B cell (primary cell): ENCODE results near the gene FAF1. TPM values are rescaled to one million over a fixed set of nuclear protein-coding genes. Genes with fewer than 3 reads are reported as not detected.

Experiments
- ATAC-seq: fragments of 200-7000 bp; cut with Tn5 transposase; one replicate; pipeline ENCODE4 v1.10.0; 2021; ENCODE audit warnings: low read depth, mild to moderate bottlenecking, moderate number of reproducible peaks, moderate library complexity
- CTCF ChIA-PET: fragments of 350-600 bp; sonication (Branson Sonifier 250); formaldehyde crosslinking; loops from one replicate; lab custom pipeline; 2021; ENCODE audit warnings: antibody characterized with exemption, inconsistent platforms; lab: Charles Lee
- POLR2A ChIA-PET: fragments of 350-600 bp; sonication (Branson Sonifier 250); formaldehyde crosslinking; loops from one replicate; lab custom pipeline; 2021; ENCODE audit warnings: antibody characterized with exemption; lab: Charles Lee
- DNase-seq: peaks from one replicate; pipeline ENCODE4 v3.0.0; 2013
- H2AFZ ChIP-seq: 2 replicates; pipeline ENCODE4 v1.6.1; 2012; ENCODE audit warnings: mild to moderate bottlenecking, low read depth, low read length; ENCODE audit not compliant: insufficient read depth, poor library complexity, severe bottlenecking
- H3K27ac ChIP-seq, 2 donors: 1 replicate in 1 of 2; 2 replicates in 1 of 2; pipeline ENCODE4 v1.5.1; 2012 to 2013; ENCODE audit warnings: low read length in 2 of 2, mild to moderate bottlenecking in 2 of 2, moderate library complexity in 1 of 2
- H3K27me3 ChIP-seq, 4 experiments: fragments of 200-600 bp in 1 of 4; sonication (generic) in 1 of 4; replicated peaks in 1 of 4; 1 replicate in 2 of 4; 2 replicates in 2 of 4; pipeline versions ENCODE4 v1.6.1 to v1.7.0; 2013 to 2016; ENCODE audit warnings: low read length in 3 of 4, mild to moderate bottlenecking in 2 of 4, mixed read lengths in 1 of 4, moderate library complexity in 1 of 4; ENCODE audit not compliant: insufficient read depth in 4 of 4, control insufficient read depth in 3 of 4; ENCODE audit errors: control extremely low read depth in 1 of 4
- H3K36me3 ChIP-seq, 2 experiments: replicated peaks in 1 of 2; 1 replicate in 1 of 2; 2 replicates in 1 of 2; pipeline versions ENCODE4 v1.6.1 to v1.7.1; 2013; ENCODE audit warnings: low read length in 1 of 2; ENCODE audit not compliant: insufficient read depth in 2 of 2, control insufficient read depth in 1 of 2; ENCODE audit errors: control extremely low read depth in 1 of 2, extremely low read depth in 1 of 2
- H3K4me1 ChIP-seq, 2 donors: fragments of 200-600 bp in 1 of 2; sonication (generic) in 1 of 2; 1 replicate in 1 of 2; 2 replicates in 1 of 2; pipeline versions ENCODE4 v1.5.1 to v1.6.1; 2013 to 2017; ENCODE audit warnings: low read length in 2 of 2; ENCODE audit not compliant: control insufficient read depth in 2 of 2, insufficient read depth in 2 of 2
- H3K4me2 ChIP-seq: replicated peaks from 2 replicates; pipeline ENCODE3; 2012; ENCODE audit warnings: mild to moderate bottlenecking, low read depth, low read length; ENCODE audit not compliant: poor library complexity, severe bottlenecking
- H3K4me3 ChIP-seq, 5 experiments: fragments of 200-600 bp in 1 of 5; sonication (generic) in 1 of 5; 1 replicate in 3 of 5; 2 replicates in 2 of 5; pipeline versions ENCODE4 v1.5.1 to v1.7.0; 2011 to 2016; ENCODE audit warnings: low read length in 4 of 5, mild to moderate bottlenecking in 4 of 5, low read depth in 2 of 5, control low read depth in 1 of 5, moderate library complexity in 1 of 5; ENCODE audit not compliant: insufficient read depth in 1 of 5; ENCODE audit errors: control extremely low read depth in 1 of 5, extremely low read depth in 1 of 5
- H3K79me2 ChIP-seq: fragments of 200-600 bp; sonication (generic); one replicate; pipeline ENCODE4 v1.6.0; 2016; ENCODE audit warnings: low read length; ENCODE audit not compliant: control insufficient read depth, insufficient read depth
- H3K9ac ChIP-seq: fragments of 200-600 bp; sonication (generic); 2 replicates; pipeline ENCODE4 v1.6.1; 2017; ENCODE audit warnings: mild to moderate bottlenecking, low read length, moderate library complexity
- H3K9me3 ChIP-seq, 3 donors: one replicate each; pipeline versions ENCODE4 v1.6.1 to v1.7.1; 2013; ENCODE audit warnings: low read length in 2 of 3; ENCODE audit not compliant: control insufficient read depth in 2 of 3, insufficient read depth in 1 of 3; ENCODE audit errors: control extremely low read depth in 1 of 3
- H4K20me1 ChIP-seq: 2 replicates; pipeline ENCODE4 v1.6.0; 2012; ENCODE audit warnings: mild to moderate bottlenecking, low read length; ENCODE audit not compliant: insufficient read depth, control insufficient read depth, poor library complexity, severe bottlenecking
- H3K27ac Mint-ChIP-seq: one replicate; pipeline ENCODE4 v1.8.0; 2021; ENCODE audit warnings: mixed read lengths
- H3K27me3 Mint-ChIP-seq: one replicate; pipeline ENCODE4 v1.8.0; 2021; ENCODE audit warnings: mixed read lengths
- H3K4me1 Mint-ChIP-seq: one replicate; pipeline ENCODE4 v1.8.0; 2021; ENCODE audit warnings: mixed read lengths
- H3K4me3 Mint-ChIP-seq: one replicate; pipeline ENCODE4 v1.8.0; 2021; ENCODE audit warnings: mixed read lengths
- H3K9me3 Mint-ChIP-seq: one replicate; pipeline ENCODE4 v1.8.0; 2022; ENCODE audit warnings: mixed read lengths; ENCODE audit not compliant: insufficient read depth
- EZH2 ChIP-seq: IDR thresholded peaks from 2 replicates; pipeline ENCODE4 v1.6.1; 2012; ENCODE audit warnings: borderline replicate concordance, low read depth, mild to moderate bottlenecking, moderate library complexity, low read length; ENCODE audit not compliant: insufficient read depth, poor library complexity, severe bottlenecking
- WGBS: methylation state at CpG from one replicate; pipeline ENCODE4 v1.1.5; 2013; ENCODE audit warnings: missing lambda C conversion rate; ENCODE audit not compliant: insufficient coverage; 5-methylcytosine and 5-hydroxymethylcytosine counted together
- intact Hi-C: fragments of 100-400 bp; cut with micrococcal nuclease; formaldehyde crosslinking; loops from one replicate; pipeline ENCODE4 v1.10.0; 2022
- polyA plus RNA-seq: library from polyadenylated mRNA; depleted of rRNA; stranded (reverse); fragments of >200 nt; gene quantifications from 2 replicates; pipeline ENCODE4 v1.2.3, GENCODE V29; 2012
- total RNA-seq, 2 donors: library from RNA; stranded (reverse); fragments of 120-200 nt in 1 of 2; gene quantifications; 1 replicate in 1 of 2; 2 replicates in 1 of 2; pipeline versions ENCODE4 v1.2.3 to v1.2.4, GENCODE V29; 2013 to 2022
- TF ChIP-seq, protein P1 (sequence below): fragments of 200-600 bp; IDR thresholded peaks from one replicate; pipeline ENCODE4 v1.8.0; 2022; ENCODE audit warnings: antibody characterized with exemption, mild to moderate bottlenecking

FAF1 gene
- total and polyA plus RNA-seq, 2 donors (not counting 1 experiment from before 2014, with no cell fraction given) = 10.1 to 58.4 TPM

DNA sequence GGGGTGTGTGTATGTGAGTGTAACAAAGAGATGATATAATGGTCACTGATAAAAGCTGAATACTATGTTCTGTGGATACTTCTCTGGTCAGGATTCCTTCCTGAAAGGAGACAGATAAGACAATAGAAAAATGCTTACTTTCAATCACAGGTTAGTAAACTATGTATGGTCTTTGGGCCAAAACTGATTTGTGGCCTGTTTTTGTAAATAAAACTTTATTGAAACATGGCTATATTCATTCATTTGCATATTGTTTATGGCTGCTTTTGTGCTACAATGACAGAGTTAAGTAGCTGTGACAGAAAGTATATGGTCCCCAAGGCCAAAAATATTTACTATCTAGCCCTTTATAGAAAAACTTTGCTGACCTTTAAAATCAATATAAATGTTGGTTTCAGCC is 454.6 kb downstream of the FAF1 start:
- no peak for DNase-seq
- Histone ChIP-seq H3K79me2 (no peaks in the 10 kb centered on the region), H3K9me3 (peaks cover 0 to 3% (median 0%) of the 10 kb centered on the region in 3 donors), H3K4me2 (no peak overlapping the region), H3K4me3 (no peak overlapping the region), H2AFZ (no peak overlapping the region), H4K20me1 (no peaks in the 10 kb centered on the region), H3K4me1 (peaks cover 0 to 7% of the 10 kb centered on the region in 2 donors), H3K27ac (no peak overlapping the region), H3K27me3 (no peaks in the 10 kb centered on the region), H3K36me3 (peaks cover 2 to 9% of the 10 kb centered on the region in 2 experiments), H3K9ac (no peak overlapping the region)
- Mint-ChIP-seq H3K27me3 (no peaks in the 10 kb centered on the region), H3K4me1 (peaks cover 6% of the 10 kb centered on the region), H3K4me3 (no peak overlapping the region), H3K9me3 (peaks cover 6% of the 10 kb centered on the region), H3K27ac (no peak overlapping the region)
- ATAC-seq = no peak
- ChIA-PET POLR2A (no interaction called here), CTCF (no interaction called here)
- intact Hi-C loops = no loop called here
- no peak for TF ChIP-seq EZH2
- TF ChIP-seq, protein P1, sequence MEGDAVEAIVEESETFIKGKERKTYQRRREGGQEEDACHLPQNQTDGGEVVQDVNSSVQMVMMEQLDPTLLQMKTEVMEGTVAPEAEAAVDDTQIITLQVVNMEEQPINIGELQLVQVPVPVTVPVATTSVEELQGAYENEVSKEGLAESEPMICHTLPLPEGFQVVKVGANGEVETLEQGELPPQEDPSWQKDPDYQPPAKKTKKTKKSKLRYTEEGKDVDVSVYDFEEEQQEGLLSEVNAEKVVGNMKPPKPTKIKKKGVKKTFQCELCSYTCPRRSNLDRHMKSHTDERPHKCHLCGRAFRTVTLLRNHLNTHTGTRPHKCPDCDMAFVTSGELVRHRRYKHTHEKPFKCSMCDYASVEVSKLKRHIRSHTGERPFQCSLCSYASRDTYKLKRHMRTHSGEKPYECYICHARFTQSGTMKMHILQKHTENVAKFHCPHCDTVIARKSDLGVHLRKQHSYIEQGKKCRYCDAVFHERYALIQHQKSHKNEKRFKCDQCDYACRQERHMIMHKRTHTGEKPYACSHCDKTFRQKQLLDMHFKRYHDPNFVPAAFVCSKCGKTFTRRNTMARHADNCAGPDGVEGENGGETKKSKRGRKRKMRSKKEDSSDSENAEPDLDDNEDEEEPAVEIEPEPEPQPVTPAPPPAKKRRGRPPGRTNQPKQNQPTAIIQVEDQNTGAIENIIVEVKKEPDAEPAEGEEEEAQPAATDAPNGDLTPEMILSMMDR = no peak

DNA sequence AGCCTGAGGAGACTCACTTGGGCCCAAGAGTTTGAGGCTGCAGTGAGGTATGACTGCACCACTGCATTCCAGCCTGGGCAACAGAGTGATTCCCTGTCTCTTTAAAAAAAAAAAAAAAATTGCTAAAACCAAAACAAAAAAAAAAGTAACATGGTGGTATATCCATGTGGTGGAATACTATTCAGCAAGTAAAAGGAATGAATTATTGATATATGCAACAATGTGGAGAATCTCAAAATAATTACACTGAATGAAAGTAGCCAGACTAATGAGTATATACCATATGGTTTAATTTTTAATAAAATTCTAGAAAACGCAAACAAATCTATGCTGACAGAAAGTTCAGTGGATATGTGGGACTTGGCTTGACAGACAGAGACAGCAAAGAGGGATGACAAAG is 456.6 kb downstream of the FAF1 start:
- CTCF ChIA-PET = no interaction called here
- no peak overlapping the region for H3K4me3 Mint-ChIP-seq
- peaks cover 0 to 7% of the 10 kb centered on the region in 2 donors for H3K4me1 ChIP-seq

More for the DNA sequence above, 456.6 kb downstream of the FAF1 start:
- Mint-ChIP-seq H3K4me1 (peaks cover 6% of the 10 kb centered on the region), H3K27ac (no peak overlapping the region), H3K27me3 (no peaks in the 10 kb centered on the region), H3K9me3 (peaks cover 5% of the 10 kb centered on the region)
- H4K20me1 ChIP-seq = no peaks in the 10 kb centered on the region
- peaks cover 0 to 2% (median 2%) of the 10 kb centered on the region in 3 donors for H3K9me3 ChIP-seq
- DNase-seq (no peak), ATAC-seq (no peak)
- no peak overlapping the region for H2AFZ ChIP-seq
- H3K4me3 ChIP-seq = no peak overlapping the region
- H3K27me3 ChIP-seq = no peaks in the 10 kb centered on the region
- H3K9ac ChIP-seq = no peak overlapping the region
- TF ChIP-seq, protein P1 = no peak
- TF ChIP-seq EZH2 = no peak
- no peak overlapping the region for H3K4me2 ChIP-seq
- intact Hi-C loops = no loop called here
- WGBS = no CpG with 5 or more reads among the region's 1 CpG
- peaks cover 2 to 9% of the 10 kb centered on the region in 2 experiments for H3K36me3 ChIP-seq
- no peak overlapping the region for H3K27ac ChIP-seq
- POLR2A ChIA-PET = no interaction called here
- no peaks in the 10 kb centered on the region for H3K79me2 ChIP-seq
